ENCODE measurements around the gene NCSTN.

Gene NCSTN

DNA sequence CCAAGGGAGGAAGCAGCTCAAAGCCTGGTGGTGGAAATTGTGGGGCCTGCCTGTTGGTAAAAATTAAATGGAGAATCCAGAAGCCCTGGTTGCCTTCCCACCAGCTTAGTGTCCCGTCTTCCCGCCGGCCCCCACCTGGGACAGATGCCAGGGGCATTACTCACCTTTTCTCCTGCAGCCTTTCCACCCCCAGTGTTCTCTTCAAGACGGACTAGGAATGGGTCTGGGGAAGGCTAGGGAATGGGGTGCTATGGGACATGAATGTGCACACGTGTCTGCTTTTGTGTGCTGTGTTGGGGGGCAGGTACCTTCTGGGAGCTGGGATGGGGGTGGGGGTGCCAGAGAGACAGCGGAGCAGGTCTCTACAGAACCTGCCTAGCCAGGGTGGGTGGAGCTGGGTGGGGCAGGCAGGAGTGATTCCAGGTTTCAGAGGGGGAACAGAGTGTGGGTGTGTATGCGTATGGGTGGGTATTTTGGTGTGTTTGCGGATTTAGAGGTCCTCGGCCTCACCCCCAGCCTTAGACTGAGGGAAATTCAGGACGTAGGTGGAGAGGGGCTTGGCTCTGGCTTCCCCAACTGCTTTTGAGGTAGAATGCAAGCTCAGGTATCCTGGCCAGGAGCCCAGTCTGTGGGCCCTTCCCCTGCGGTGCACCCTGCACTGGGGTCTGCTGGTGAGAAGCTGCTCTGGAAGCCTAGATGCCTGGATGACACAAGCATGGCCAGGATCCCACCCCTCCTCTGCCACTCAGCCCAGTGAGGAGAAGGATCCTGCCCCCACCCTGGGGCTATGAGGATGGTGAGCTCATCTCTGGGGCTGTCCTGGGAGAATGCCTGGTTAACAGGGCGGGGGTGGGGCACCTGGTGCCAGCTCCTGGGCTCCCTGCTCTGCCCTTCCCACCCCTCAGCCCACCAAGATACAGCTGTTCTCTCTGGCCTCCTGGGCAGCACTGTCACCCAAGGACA lies 64.9 kb downstream of the NCSTN start:
- DNase-seq: no peak

Data from activated CD8-positive, alpha-beta memory T cell treated with anti-CD3 and anti-CD28 coated beads, Interleukin-2, amount 50 U/mL, for 48 hours (primary cell).